B cell (primary cell): Measurements from ENCODE around the gene OR1J1.

Source experiments
- CTCF ChIP-seq: fragments of 200-600 bp; IDR thresholded peaks from one replicate; pipeline ENCODE4 v1.8.0; 2022; ENCODE audit warnings: antibody characterized with exemption, mild to moderate bottlenecking
- EZH2 ChIP-seq: IDR thresholded peaks from 2 replicates; pipeline ENCODE4 v1.6.1; 2012; ENCODE audit warnings: borderline replicate concordance, low read depth, mild to moderate bottlenecking, moderate library complexity, low read length; ENCODE audit not compliant: insufficient read depth, poor library complexity, severe bottlenecking

- TF ChIP-seq CTCF, result no peak
- TF ChIP-seq EZH2, result no peak
Observed at GRCh38 chr9:122527193-122527592, 49.5 kb upstream of the OR1J1 start, which contains the start of gene OR1N1.
